CD4-positive, CD25-positive, alpha-beta regulatory T cell (primary cell): ENCODE results near the gene GALNS. TPM values are rescaled to one million over a fixed set of nuclear protein-coding genes. Genes with fewer than 3 reads are reported as not detected.

ENCODE experiments used
- ATAC-seq, 2 donors: fragments of 150-1000 bp; cut with Tn5 transposase; one replicate each; pipeline ENCODE4 v1.10.0; 2021; ENCODE audit warnings: low read depth in 2 of 2, moderate number of reproducible peaks in 2 of 2, moderate library complexity in 1 of 2
- DNase-seq, 3 donors: peaks; one replicate each; pipeline versions ENCODE4 v3.0.0 to v3.0.0-alpha.2; 2012 to 2022; ENCODE audit warnings: mixed read lengths in 1 of 3
- H3K27ac ChIP-seq: one replicate; pipeline ENCODE4 v1.7.0; 2013; ENCODE audit warnings: mild to moderate bottlenecking, low read length; ENCODE audit not compliant: insufficient read depth, poor library complexity, severe bottlenecking
- H3K27me3 ChIP-seq: one replicate; pipeline ENCODE4 v1.7.0; 2013; ENCODE audit warnings: low read length; ENCODE audit not compliant: control insufficient read depth, insufficient read depth
- H3K36me3 ChIP-seq: one replicate; pipeline ENCODE4 v1.7.0; 2013; ENCODE audit warnings: mild to moderate bottlenecking, low read length, moderate library complexity; ENCODE audit not compliant: control insufficient read depth, insufficient read depth
- H3K4me1 ChIP-seq: 2 replicates; pipeline ENCODE4 v1.7.0; 2013; ENCODE audit warnings: mild to moderate bottlenecking, low read length; ENCODE audit not compliant: insufficient read depth, control insufficient read depth, poor library complexity, severe bottlenecking
- H3K4me3 ChIP-seq: one replicate; pipeline ENCODE4 v1.7.0; 2013; ENCODE audit warnings: low read depth, mild to moderate bottlenecking, low read length, moderate library complexity
- H3K9me3 ChIP-seq, 2 experiments: 1 replicate in 1 of 2; 2 replicates in 1 of 2; pipeline ENCODE4 v1.7.0; 2013; ENCODE audit warnings: low read length in 2 of 2, mild to moderate bottlenecking in 1 of 2, moderate library complexity in 1 of 2; ENCODE audit not compliant: control insufficient read depth in 2 of 2
- H3K27ac Mint-ChIP-seq, 3 donors: one replicate each; pipeline ENCODE4 v1.8.0; 2020 to 2022; ENCODE audit warnings: mild to moderate bottlenecking in 3 of 3, mixed read lengths in 3 of 3, moderate library complexity in 2 of 3
- H3K27me3 Mint-ChIP-seq: one replicate; pipeline ENCODE4 v1.8.0; 2022; ENCODE audit warnings: mild to moderate bottlenecking, mixed read lengths
- H3K36me3 Mint-ChIP-seq: one replicate; pipeline ENCODE4 v1.8.0; 2020; ENCODE audit warnings: mixed read lengths
- H3K4me1 Mint-ChIP-seq, 4 donors: one replicate each; pipeline ENCODE4 v1.8.0; 2020 to 2022; ENCODE audit warnings: mixed read lengths in 4 of 4, mild to moderate bottlenecking in 1 of 4
- H3K4me3 Mint-ChIP-seq, 4 donors: one replicate each; pipeline ENCODE4 v1.8.0; 2020 to 2022; ENCODE audit warnings: mild to moderate bottlenecking in 4 of 4, mixed read lengths in 4 of 4, moderate library complexity in 3 of 4
- H3K9me3 Mint-ChIP-seq, 7 donors: one replicate each; pipeline ENCODE4 v1.8.0; 2020 to 2022; ENCODE audit warnings: mixed read lengths in 7 of 7, mild to moderate bottlenecking in 3 of 7, moderate library complexity in 2 of 7
- polyA plus RNA-seq, 4 donors: library from polyadenylated mRNA; unstranded; fragments of 300-500 nt; fragmentation: Illumina TruSeq; gene quantifications; one replicate each; pipeline ENCODE4 v1.2.3, GENCODE V29; 2021
- total RNA-seq: library from RNA; stranded (reverse); gene quantifications from one replicate; pipeline ENCODE4 v1.2.3, GENCODE V29; 2022

The GALNS gene, protein sequence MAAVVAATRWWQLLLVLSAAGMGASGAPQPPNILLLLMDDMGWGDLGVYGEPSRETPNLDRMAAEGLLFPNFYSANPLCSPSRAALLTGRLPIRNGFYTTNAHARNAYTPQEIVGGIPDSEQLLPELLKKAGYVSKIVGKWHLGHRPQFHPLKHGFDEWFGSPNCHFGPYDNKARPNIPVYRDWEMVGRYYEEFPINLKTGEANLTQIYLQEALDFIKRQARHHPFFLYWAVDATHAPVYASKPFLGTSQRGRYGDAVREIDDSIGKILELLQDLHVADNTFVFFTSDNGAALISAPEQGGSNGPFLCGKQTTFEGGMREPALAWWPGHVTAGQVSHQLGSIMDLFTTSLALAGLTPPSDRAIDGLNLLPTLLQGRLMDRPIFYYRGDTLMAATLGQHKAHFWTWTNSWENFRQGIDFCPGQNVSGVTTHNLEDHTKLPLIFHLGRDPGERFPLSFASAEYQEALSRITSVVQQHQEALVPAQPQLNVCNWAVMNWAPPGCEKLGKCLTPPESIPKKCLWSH
- total RNA-seq (63.1 TPM), polyA plus RNA-seq (10 to 100 TPM in 3 of 4 donors, 1 to 10 TPM in 1; 8.1 to 13.9 (median 11.3) TPM)

- peak within 1 kb of the TSS; percentile 80 for H3K27ac ChIP-seq
- H3K9me3 Mint-ChIP-seq: no peaks in the 10 kb centered on the region
- H3K4me3 Mint-ChIP-seq: peak within 1 kb of the TSS; percentile 95 to 100 (median 97)
- peak within 1 kb of the TSS; percentile 92 for H3K4me3 ChIP-seq
- peak within 1 kb of the TSS; percentile 97 to 98 (median 97) for H3K27ac Mint-ChIP-seq
- peaks cover 5% of the 10 kb centered on the region for H3K36me3 Mint-ChIP-seq
- H3K27me3 ChIP-seq: no peaks in the 10 kb centered on the region
- peaks cover 39% of the 10 kb centered on the region for H3K4me1 ChIP-seq
- H3K4me1 Mint-ChIP-seq: peaks cover 4 to 46% (median 17%) of the 10 kb centered on the region in 4 donors
- ATAC-seq: peak; percentile 85 to 88
- peak; percentile 95 to 98 (median 97) for DNase-seq
- no peaks in the 10 kb centered on the region for H3K9me3 ChIP-seq
- no peaks in the 10 kb centered on the region for H3K27me3 Mint-ChIP-seq
- peaks cover 26% of the 10 kb centered on the region for H3K36me3 ChIP-seq
Observed at GRCh38 chr16:88856828-88857727, at the start of gene GALNS, which contains the start of gene TRAPPC2L. TSS of gene GALNS (minus strand) at chr16:88856947. CDS start at chr16:88856877, 70 bp downstream. TSS of gene TRAPPC2L (plus strand) at chr16:88857127. CDS start at chr16:88857151, 24 bp downstream.

DNA sequence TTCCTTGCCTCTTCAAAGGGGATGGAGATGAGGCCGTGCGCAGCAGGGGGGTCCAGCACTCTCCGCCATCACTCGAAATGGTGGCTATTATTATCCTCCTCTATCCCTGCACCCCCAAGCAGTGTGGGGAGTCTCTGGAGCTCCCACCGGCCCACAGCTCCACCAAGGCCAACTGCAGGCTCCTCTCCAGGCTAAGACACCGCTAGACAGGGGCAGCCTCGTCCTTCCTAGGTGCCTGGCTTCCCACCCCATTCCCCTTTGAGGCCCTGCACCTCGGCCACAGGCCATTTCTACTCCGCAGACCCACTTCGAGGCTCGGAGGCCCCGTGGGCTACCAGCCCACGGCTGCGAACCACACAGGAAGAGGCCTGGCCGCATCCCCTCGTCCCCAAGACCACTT, 49.3 kb upstream of the GALNS start:
- DNase-seq (no peak), ATAC-seq (no peak)
- no peak overlapping the region for H3K27ac ChIP-seq
- no peaks in the 10 kb centered on the region for H3K36me3 ChIP-seq
- Mint-ChIP-seq H3K27ac (no peak overlapping the region), H3K4me1 (no peaks in the 10 kb centered on the region), H3K4me3 (no peak overlapping the region), H3K9me3 (no peaks in the 10 kb centered on the region), H3K36me3 (no peaks in the 10 kb centered on the region), H3K27me3 (peaks cover 5% of the 10 kb centered on the region)
- no peak overlapping the region for H3K4me3 ChIP-seq
- no peaks in the 10 kb centered on the region for H3K27me3 ChIP-seq
- H3K4me1 ChIP-seq: no peaks in the 10 kb centered on the region
- no peaks in the 10 kb centered on the region for H3K9me3 ChIP-seq

DNA sequence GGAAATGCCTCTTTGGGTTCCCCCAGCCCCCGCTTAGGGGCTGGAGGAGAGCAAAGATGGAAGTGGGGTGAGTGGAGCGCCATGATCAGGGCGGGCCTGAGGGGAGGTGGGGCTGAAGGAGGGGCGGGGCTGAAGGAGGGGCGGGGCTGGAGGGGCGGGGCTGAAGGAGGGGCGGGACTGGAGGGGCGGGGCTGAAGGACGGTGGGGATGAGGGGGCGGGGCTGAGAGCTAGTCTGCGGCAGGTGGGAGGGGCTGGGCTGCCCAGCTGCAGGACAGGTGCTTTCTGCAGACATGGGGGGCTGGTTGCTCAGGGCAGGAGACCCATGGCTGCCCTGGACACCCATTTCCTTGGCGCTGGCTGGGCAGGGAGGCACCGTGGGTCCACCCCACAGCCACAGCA, 48.8 kb upstream of the GALNS start:
- no peak overlapping the region for H3K4me3 Mint-ChIP-seq
- Histone ChIP-seq H3K4me1 (no peaks in the 10 kb centered on the region), H3K36me3 (no peaks in the 10 kb centered on the region), H3K9me3 (no peaks in the 10 kb centered on the region), H3K27me3 (no peaks in the 10 kb centered on the region), H3K4me3 (no peak overlapping the region), H3K27ac (no peak overlapping the region)
- peaks cover 5% of the 10 kb centered on the region for H3K27me3 Mint-ChIP-seq
- DNase-seq (no peak), ATAC-seq (no peak)
- no peaks in the 10 kb centered on the region for H3K36me3 Mint-ChIP-seq
- H3K27ac Mint-ChIP-seq: no peak overlapping the region
- H3K9me3 Mint-ChIP-seq: no peaks in the 10 kb centered on the region
- H3K4me1 Mint-ChIP-seq: no peaks in the 10 kb centered on the region

- H3K36me3 ChIP-seq: no peaks in the 10 kb centered on the region
- H3K27me3 ChIP-seq: no peaks in the 10 kb centered on the region
- no peak overlapping the region for H3K27ac ChIP-seq
- H3K4me3 ChIP-seq: no peak overlapping the region
- no peaks in the 10 kb centered on the region for H3K9me3 ChIP-seq
- Mint-ChIP-seq H3K36me3 (no peaks in the 10 kb centered on the region), H3K27ac (no peak overlapping the region), H3K27me3 (no peaks in the 10 kb centered on the region), H3K4me1 (no peaks in the 10 kb centered on the region), H3K9me3 (no peaks in the 10 kb centered on the region), H3K4me3 (no peak overlapping the region)
- no peaks in the 10 kb centered on the region for H3K4me1 ChIP-seq
- no peak for ATAC-seq
- no peak for DNase-seq
Observed at GRCh38 chr16:88904676-88905365, 48.1 kb upstream of the GALNS start.

GRCh38 chr16:88903267-88903666, 46.5 kb upstream of the GALNS start:
- H3K27me3 ChIP-seq: no peaks in the 10 kb centered on the region
- H3K4me1 ChIP-seq: no peaks in the 10 kb centered on the region
- DNase-seq: no peak
- Mint-ChIP-seq H3K27me3 (no peaks in the 10 kb centered on the region), H3K4me1 (no peaks in the 10 kb centered on the region), H3K9me3 (no peaks in the 10 kb centered on the region), H3K27ac (no peak overlapping the region), H3K36me3 (no peaks in the 10 kb centered on the region), H3K4me3 (no peak overlapping the region)
- no peak overlapping the region for H3K4me3 ChIP-seq
- no peak for ATAC-seq
- no peaks in the 10 kb centered on the region for H3K9me3 ChIP-seq
- H3K27ac ChIP-seq: no peak overlapping the region
- H3K36me3 ChIP-seq: no peaks in the 10 kb centered on the region

DNA sequence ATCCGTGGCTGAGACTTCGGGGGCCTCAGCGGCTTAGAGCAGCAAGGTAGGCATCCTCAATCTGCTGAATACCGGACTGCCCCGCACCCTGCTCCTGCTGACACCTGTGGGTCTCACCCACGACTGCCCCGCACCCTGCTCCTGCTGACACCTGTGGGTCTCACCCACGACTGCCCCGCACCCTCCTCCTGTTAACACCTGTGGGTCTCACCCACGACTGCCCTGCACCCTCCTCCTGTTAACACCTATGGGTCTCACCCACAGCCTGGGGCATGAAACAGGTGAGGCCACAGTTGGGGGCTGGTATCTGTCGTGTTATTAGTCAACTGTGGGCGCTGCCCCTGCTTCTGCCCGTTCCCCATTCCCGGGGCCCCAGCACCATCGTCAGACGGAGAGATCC, 46.0 kb upstream of the GALNS start:
- Histone ChIP-seq H3K4me1 (no peaks in the 10 kb centered on the region), H3K9me3 (no peaks in the 10 kb centered on the region), H3K4me3 (no peak overlapping the region), H3K36me3 (no peaks in the 10 kb centered on the region), H3K27ac (no peak overlapping the region), H3K27me3 (no peaks in the 10 kb centered on the region)
- H3K36me3 Mint-ChIP-seq: no peaks in the 10 kb centered on the region
- no peaks in the 10 kb centered on the region for H3K4me1 Mint-ChIP-seq
- H3K9me3 Mint-ChIP-seq: no peaks in the 10 kb centered on the region
- ATAC-seq (no peak), DNase-seq (no peak)
- H3K4me3 Mint-ChIP-seq: no peak overlapping the region
- H3K27ac Mint-ChIP-seq: no peak overlapping the region
- H3K27me3 Mint-ChIP-seq: no peaks in the 10 kb centered on the region

DNA sequence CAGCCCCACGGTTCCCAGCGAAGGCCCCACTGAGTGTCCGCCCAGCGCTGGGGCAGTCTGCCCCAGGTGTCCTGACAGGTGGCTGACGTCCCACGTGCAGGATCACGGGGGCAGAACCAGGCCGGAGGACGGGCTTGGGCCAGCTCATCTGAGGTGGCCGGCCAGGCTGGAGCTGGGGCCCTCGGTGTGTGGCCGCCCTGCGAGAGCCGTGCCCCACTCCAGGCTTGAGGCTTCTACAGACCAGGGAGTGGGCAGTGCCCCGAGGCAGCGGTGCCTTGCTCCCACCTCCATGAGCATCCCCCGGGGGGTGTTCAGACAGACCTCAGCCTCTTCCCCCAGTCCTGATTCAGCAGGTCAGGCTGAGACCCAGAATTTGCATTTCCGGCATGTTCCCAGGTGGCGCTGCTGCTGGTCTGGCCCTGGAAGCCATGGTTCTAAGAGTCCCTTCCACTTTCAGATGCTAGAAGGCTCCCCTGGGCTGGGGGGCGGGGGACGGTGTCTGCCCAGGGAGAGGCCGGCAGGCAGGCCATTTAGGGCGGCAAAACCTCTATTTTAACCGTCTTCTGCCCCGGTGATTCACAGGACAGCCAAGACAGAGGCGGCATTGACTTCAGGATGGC, 45.1 kb upstream of the GALNS start:
- Mint-ChIP-seq H3K4me3 (no peak overlapping the region), H3K27me3 (no peaks in the 10 kb centered on the region)
- no peaks in the 10 kb centered on the region for H3K4me1 ChIP-seq

More for the DNA sequence above, 45.1 kb upstream of the GALNS start:
- H3K27me3 ChIP-seq: no peaks in the 10 kb centered on the region
- no peak for ATAC-seq
- no peaks in the 10 kb centered on the region for H3K36me3 Mint-ChIP-seq
- H3K27ac Mint-ChIP-seq: no peak overlapping the region
- no peaks in the 10 kb centered on the region for H3K9me3 Mint-ChIP-seq
- no peak overlapping the region for H3K27ac ChIP-seq
- no peak for DNase-seq
- no peaks in the 10 kb centered on the region for H3K36me3 ChIP-seq
- no peaks in the 10 kb centered on the region for H3K4me1 Mint-ChIP-seq
- H3K9me3 ChIP-seq: no peaks in the 10 kb centered on the region
- H3K4me3 ChIP-seq: no peak overlapping the region
